KOPT-K1 (cell line): ENCODE results near the gene ITGB7.

ENCODE experiments used
- H3K27ac ChIP-seq: fragments of 200-600 bp; sonication (generic); 2 replicates; pipeline ENCODE4 v1.5.1; 2016; ENCODE audit warnings: antibody characterized with exemption, mild to moderate bottlenecking, low read depth, low read length; ENCODE audit not compliant: poor library complexity, severe bottlenecking
- H3K36me3 ChIP-seq: fragments of 200-600 bp; sonication (generic); 2 replicates; pipeline ENCODE4 v1.5.1; 2017; ENCODE audit warnings: antibody characterized with exemption, mild to moderate bottlenecking, low read length, moderate library complexity; ENCODE audit not compliant: insufficient read depth
- H3K9me3 ChIP-seq: fragments of 200-600 bp; sonication (generic); 2 replicates; pipeline ENCODE4 v1.5.1; 2017; ENCODE audit warnings: antibody characterized with exemption, low read length, mild to moderate bottlenecking; ENCODE audit not compliant: insufficient read depth, poor library complexity, severe bottlenecking

Gene ITGB7

DNA sequence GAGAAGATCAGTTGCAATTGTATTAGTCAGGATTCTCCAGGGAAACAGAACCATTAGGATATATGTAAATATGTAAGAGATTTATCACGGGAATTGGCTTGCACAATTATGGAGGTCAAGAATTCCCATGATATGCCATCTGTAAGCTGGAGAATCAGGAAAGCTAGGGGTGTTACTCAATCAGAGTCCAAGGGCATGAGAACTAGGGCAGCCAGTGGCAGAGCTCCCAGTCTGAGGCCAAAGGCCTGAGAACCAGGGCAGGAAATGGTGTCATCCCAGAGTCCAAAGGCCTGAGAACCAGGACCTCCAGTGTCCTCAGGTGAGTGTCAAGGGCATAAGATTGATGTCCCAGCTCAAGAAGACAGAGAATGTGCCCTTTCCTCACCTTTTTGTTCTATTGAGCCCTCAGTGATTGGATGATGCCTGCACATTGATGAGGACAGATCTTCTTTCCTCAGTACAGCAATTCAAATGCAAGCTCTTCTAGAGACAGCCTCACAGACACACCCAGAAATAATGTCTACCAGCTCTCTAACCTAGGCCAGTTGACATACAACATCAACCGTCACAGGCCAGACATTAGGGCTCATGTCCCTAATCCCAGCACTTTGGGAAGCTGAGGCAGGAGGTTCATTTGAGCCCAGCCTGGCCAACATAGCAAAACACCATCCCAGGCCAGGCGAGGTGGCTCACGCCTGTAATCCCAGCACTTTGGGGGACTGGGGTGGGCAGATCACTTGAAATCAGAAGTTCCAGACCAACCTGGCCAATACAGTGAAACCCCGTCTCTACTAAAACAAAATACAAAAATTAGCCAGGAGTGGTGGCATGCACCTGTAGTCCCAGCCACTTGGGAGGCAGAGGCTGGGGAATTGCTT is 61.4 kb downstream of the ITGB7 start:
- H3K36me3 ChIP-seq, result no peaks in the 10 kb centered on the region
- H3K9me3 ChIP-seq, result no peaks in the 10 kb centered on the region
- no peak overlapping the region for H3K27ac ChIP-seq

DNA sequence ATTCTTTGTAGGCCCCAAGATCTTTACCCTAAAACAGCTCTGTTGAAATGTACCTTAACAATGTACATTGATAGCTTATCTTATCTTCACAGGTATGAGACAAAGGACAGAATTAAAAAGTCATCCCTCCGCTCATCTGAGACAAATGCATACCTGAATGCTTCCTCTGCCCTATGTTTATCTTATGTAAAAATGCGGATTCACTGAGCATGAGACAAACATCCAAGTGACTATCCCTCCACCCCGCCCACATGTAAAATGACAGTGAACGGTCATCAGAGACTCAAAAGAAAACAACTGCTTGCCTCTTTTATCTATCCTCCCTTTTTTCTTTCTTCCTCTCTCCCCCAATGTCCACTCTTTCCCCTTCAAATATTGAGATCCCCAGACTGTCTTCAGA is 63.7 kb downstream of the ITGB7 start:
- H3K36me3 ChIP-seq, result no peaks in the 10 kb centered on the region
- H3K27ac ChIP-seq, result no peak overlapping the region
- H3K9me3 ChIP-seq, result peaks cover 17% of the 10 kb centered on the region
